GM18870 (cell line): ENCODE data around the gene GPR78.
"Not testable (repeated sequence)": the region's sequence is repeated elsewhere in the genome, so short reads cannot be mapped to it uniquely, and the experiment has no call there.

Experiments
- ATAC-seq: cut with Tn5 transposase; IDR thresholded peaks from one replicate; pipeline ENCODE4 v1.9.1; 2021; ENCODE audit warnings: moderate library complexity; ENCODE audit not compliant: unreplicated experiment

GPR78 gene

DNA sequence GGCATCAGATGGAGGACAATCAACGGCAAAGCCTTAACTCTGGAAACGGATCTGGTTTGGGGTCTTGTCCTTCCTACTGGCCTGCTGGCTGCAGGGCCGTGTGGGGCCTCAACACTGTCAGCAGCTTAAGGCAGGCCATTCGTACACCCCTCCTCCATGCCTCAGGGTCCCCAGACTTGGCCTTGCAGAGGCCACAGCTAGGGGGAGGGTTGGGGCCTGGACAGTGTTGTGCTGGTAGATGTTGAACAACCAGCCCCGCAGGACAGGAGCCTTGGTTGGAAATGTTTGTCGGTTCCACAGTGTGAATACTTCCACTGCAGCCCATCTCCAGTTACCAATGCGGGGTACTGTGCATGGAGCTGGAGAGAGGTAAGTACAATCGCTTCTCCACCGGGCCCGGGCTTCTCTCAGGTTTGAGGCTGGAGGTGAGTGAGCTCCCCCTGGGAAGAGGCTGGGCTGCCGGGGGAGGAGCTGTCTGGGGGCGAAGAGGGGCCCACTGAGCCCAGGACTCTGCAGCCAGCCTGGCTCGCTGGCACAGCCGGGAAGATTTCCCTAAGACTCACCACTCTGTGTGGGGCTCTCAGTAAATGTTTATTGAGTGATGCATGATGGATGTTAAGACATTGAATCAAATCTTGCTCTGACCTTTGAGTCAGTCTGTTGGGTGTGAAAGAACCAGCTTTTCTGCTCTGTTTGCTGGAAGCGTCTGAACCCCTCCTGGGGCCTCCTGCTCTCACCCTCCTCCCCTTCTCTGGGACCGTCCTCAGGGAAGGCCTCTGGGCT is 19.7 kb upstream of the GPR78 start:
- no peak for ATAC-seq

DNA sequence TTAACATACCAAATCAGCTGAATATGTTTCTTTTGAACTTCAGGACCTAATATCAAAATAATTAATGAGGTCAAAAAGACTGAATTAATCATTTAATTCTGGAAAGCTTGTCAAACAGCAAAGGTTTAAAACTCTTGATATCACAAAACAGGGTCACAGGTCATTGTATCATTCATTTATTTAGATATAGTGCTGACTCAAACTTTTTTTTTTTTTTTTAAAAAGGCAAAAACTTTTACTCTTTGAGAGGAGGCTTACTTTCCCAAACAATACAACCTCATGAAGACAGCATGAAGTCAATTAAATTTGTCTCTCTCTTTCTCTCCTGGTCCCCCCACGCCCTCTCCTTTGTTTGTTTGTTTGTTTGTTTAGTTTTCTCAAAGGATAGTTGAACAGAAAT is 15.6 kb upstream of the GPR78 start:
- ATAC-seq = no peak

DNA sequence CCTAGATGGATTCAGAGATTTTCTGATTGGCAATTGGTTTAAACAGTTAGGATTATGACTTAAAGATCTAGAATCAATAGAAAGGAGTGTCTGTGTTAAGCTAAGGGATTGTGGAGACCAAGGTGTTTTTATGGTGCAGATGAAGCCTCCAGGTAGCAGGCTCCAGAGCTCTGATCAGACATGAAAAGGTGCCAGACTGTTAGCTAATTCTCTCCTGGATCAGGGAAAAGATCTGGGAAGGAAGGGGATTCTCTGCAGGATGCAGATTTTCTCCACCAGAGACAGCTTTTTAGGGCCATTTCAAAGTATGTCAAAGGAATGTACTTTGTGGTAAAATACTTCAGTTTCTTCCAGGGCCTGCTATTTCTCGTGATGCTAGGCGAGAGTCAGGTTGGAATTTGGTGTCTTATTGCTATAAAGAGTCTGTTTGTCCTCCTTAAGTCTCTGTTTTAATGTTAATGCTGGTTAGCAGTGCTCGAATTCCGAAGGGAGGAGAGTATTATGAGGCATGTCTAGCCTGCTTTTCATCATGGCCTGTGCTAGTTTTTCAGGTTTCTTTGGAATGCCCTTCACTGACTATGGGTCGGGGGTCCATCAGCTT is 12.0 kb upstream of the GPR78 start:
- ATAC-seq = no peak

- no peak for ATAC-seq
Measured at GRCh38 chr4:8570201-8570600, 10.0 kb upstream of the GPR78 start.

GRCh38 chr4:8571702-8572685 is 8.2 kb upstream of the GPR78 start:
- no peak for ATAC-seq

GRCh38 chr4:8573266-8573665 is 6.9 kb upstream of the GPR78 start:
- no peak for ATAC-seq

DNA sequence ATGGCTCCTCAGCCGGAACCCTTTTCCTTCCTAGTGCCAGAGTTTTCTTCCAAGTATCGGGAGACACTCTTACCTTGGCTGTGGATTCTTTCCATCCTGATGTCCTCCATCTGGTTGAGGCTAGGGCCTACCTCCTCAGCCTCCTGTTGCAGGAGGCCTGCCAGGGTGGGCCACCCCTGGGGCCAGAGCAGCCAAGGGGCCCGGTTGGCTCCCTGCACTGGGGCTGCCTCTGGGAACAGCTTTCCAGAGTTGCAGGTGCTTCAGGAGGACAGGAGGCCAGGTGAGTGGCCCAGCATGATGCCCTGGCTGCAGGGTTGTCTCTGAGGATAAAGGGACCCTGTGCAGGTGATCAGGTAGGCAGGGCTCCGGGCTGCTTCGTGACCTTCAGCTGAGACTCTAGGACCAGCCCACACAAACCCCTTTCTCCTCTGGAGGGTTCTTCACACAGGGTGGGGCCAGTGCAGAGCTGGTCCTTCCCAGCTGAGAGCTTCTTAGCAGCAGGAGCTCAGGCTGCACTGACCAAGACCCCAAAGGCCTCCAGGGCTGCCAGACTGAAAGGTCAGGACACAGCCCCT is 5.3 kb upstream of the GPR78 start:
- no peak for ATAC-seq

DNA sequence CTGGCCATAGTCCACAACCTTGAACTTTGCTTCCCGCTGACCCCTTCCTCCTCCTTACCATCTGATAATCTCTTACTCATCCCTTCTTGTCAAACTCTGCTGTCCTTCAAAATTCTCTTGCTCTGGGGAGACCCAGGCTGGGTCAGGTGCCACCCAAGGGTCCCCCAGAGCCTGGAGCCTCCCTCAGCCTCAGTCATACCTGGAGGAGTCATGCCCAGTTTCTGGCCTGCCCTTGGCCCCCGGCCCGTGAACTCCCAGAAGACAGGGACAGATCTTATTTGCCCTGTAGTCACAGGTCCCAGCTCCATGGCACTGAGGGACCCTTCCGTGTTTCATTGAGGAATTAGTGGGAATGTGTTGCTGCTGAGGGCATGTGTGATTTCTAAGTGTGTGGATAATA is 4.7 kb upstream of the GPR78 start:
- no peak for ATAC-seq

DNA sequence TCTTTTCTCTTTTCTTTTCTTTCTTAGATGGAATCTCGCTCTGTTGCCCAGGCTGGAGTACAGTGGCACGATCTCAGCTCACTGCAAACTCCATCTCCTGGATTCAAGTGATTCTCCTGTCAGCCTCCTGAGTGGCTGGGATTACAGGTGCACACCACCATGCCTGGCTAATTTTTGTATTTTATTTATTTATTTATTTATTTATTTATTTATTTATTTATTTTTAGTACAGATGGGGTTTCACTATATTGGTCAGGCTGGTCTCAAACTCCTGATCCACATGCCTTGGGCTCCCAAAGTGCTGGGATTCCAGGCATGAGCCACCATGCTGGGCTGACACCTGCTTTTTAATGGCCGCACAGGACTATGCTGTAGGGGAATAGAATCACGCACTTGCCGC is 3.6 kb upstream of the GPR78 start:
- ATAC-seq = not testable (repeated sequence)

DNA sequence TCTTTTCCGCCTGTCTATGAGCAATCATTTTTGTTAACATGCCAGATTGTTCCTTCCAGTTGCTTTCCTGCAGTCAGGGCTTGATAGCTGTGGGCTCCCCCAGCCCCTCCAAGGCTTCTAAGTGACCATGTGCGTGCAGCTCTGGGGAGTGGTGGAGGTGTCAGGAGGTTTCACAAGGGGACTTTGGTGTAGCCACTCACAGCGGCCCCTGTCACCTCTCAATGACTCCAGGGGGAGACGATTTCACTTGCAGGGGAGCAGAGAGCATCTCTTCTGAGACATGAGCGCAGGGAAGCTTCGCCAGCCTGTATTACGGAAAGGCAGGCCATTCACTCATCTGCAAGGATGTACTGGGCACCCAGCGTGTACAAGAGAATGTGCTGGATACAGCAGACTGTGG is 3.1 kb upstream of the GPR78 start:
- ATAC-seq = no peak

- no peak for ATAC-seq
Measured at GRCh38 chr4:8577972-8578371, 2.2 kb upstream of the GPR78 start.

GRCh38 chr4:8578717-8579116 is 1.5 kb upstream of the GPR78 start:
- ATAC-seq = no peak

GRCh38 chr4:8579526-8580320 is 469 bp upstream of the GPR78 start:
- no peak for ATAC-seq

DNA sequence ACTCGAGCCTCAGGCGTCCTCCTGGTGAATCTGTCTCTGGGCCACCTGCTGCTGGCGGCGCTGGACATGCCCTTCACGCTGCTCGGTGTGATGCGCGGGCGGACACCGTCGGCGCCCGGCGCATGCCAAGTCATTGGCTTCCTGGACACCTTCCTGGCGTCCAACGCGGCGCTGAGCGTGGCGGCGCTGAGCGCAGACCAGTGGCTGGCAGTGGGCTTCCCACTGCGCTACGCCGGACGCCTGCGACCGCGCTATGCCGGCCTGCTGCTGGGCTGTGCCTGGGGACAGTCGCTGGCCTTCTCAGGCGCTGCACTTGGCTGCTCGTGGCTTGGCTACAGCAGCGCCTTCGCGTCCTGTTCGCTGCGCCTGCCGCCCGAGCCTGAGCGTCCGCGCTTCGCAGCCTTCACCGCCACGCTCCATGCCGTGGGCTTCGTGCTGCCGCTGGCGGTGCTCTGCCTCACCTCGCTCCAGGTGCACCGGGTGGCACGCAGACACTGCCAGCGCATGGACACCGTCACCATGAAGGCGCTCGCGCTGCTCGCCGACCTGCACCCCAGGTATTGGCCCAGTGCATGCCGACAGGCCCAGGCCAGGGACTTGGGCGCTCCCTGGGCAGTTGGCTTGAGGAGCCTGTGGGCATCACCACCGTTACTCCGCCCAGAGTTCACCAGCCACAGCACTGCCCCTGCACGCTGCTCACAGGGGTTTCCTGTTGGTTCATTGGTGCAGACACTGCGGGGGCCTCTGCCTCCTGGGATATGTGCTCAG is 1.1 kb downstream of the GPR78 start:
- ATAC-seq = no peak

DNA sequence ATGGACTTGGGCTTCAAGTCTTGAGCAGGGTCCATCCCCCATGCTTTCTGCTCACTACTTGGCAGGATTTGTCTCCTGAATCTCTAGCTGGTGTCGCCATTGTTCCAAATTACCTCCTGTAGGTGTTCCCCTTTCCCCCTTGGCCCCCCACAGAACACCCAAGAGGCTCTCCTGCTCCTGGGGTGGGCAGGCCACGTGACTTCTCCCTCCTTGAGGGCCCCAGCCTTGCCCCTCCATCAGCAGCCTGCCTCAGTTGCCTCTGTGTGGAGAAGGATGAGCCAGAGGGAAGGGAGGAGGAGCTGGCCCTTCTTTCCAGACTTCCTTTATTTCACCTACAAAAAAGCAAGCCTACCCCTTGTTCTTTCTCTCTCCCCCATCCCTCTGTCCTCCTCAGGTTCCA is 1.8 kb downstream of the GPR78 start:
- ATAC-seq = no peak

GRCh38 chr4:8582436-8582835 is 2.2 kb downstream of the GPR78 start:
- ATAC-seq = no peak

DNA sequence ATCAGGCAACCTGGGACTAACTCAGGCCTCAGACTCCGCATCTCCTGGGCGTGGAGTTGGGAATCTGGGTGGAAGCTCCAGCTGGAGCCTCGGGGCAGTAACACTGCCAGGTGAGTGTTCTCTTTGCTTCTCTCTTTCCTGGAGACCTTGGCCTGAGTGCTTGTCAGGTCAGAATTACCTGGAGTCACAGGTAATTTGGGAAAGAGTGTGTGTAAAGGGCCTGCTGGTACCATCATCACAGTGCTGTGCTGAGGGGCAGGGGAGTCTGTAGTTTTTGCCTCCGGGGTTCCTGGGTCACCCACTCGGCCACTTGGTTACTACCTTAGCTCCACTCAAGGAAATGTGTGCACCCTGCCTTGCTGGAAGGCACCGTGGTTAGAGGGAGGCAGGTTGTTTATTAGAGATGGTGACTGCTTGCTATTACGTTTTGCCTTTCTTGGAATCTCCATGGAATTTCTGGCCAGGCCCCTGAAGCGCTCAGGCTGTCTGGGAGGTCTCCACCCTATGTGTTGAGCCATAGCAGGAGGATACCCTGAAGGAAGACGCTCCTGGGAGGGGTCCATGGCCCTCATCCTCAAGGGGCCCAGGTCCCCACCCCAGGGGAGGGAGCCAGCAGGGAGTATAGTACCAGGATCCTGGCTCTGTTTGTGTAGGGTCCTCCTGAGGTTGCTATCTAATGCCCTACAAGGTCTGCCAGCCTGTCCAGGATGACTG is 2.9 kb downstream of the GPR78 start:
- no peak for ATAC-seq

GRCh38 chr4:8583655-8584025 is 3.4 kb downstream of the GPR78 start:
- ATAC-seq = no peak

GRCh38 chr4:8585186-8585585 is 5.0 kb downstream of the GPR78 start:
- no peak for ATAC-seq
